Spinal cord (tissue), 10 donors: ENCODE results near the gene CHRNE. TPM values are rescaled to one million over a fixed set of nuclear protein-coding genes. Genes with fewer than 3 reads are reported as not detected.
"Not testable (repeated sequence)": the region's sequence is repeated elsewhere in the genome, so short reads cannot be mapped to it uniquely, and the experiment has no call there.

Experiments
- DNase-seq, 6 donors: peaks; one replicate each; pipeline versions ENCODE4 v3.0.0 to v3.0.0-alpha.2; 2013 to 2015; ENCODE audit warnings: low spot score in 6 of 6, low read depth in 4 of 6
- H3K27ac ChIP-seq: one replicate; pipeline ENCODE4 v1.5.1; 2013; ENCODE audit warnings: low read depth, low read length, control low read depth
- H3K27me3 ChIP-seq: one replicate; pipeline ENCODE4 v1.6.1; 2013; ENCODE audit warnings: low read length; ENCODE audit not compliant: control insufficient read depth, insufficient read depth
- H3K36me3 ChIP-seq: one replicate; pipeline ENCODE4 v1.6.1; 2013; ENCODE audit warnings: low read length; ENCODE audit not compliant: control insufficient read depth, insufficient read depth
- H3K4me1 ChIP-seq: one replicate; pipeline ENCODE4 v1.6.1; 2013; ENCODE audit warnings: low read length; ENCODE audit not compliant: control insufficient read depth, insufficient read depth
- H3K4me3 ChIP-seq: one replicate; pipeline ENCODE4 v1.5.1; 2013; ENCODE audit warnings: low read depth, low read length, control low read depth
- H3K9me3 ChIP-seq: one replicate; pipeline ENCODE4 v1.6.1; 2013; ENCODE audit warnings: low read length; ENCODE audit not compliant: control insufficient read depth, insufficient read depth
- WGBS: methylation state at CpG from one replicate; pipeline ENCODE4 v1.1.5; 2013; ENCODE audit warnings: missing lambda C conversion rate; ENCODE audit not compliant: insufficient coverage; 5-methylcytosine and 5-hydroxymethylcytosine counted together
- polyA plus RNA-seq, 2 donors: library from polyadenylated mRNA; unstranded; fragments of 120-200 nt; gene quantifications; one replicate each; pipeline ENCODE4 v1.2.1, GENCODE V29; 2013; ENCODE audit not compliant: insufficient read length in 2 of 2
- total RNA-seq, 2 donors: library from RNA; depleted of rRNA in 1 of 2; stranded (reverse); fragments of 120-200 nt in 1 of 2; fragments of >200 nt in 1 of 2; gene quantifications; one replicate each; pipeline versions ENCODE4 v1.2.3 to v1.2.4, GENCODE V29; 2013 to 2014
- donor health status: healthy.

The CHRNE gene
- total and polyA plus RNA-seq, 4 donors = 0.69 to 1.9 (median 1.1) TPM

DNA sequence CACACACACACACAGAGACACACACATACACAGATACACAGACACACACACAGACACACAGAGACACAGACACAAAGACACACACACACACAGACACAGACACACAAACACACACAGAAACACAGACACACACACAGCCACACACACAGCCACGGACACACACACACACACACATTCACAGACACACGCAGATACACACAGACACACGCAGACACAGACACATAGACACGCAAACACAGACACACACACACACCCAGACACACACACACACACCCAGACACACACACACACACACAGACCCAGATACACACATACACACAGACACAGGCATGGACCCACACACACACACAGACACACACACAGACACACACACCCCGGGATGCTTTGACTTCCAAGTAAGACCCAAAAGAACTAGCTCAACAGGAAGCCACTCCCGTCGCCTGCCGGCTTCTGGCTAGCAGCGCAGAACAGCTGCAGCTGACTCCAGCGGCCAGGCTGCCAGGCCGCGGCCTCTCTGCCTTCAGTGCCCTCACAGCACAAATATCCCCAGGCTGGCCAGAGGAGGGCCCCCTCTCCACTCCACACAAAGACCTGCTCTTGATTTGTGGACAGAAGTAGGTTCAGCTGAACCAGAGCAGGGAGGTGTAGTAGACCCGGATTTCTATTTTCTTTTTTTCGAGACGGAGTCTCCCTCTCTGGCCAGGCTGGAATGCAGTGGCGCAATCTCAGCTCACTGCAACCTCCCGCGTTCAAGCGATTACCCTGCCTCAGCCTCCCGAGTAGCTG, 6.0 kb upstream of the CHRNE start:
- Histone ChIP-seq H3K4me3 (no peak overlapping the region), H3K27ac (peak overlapping the region; percentile 16), H3K36me3 (no peaks in the 10 kb centered on the region), H3K4me1 (peaks cover 16% of the 10 kb centered on the region), H3K9me3 (no peaks in the 10 kb centered on the region), H3K27me3 (peaks cover 2% of the 10 kb centered on the region)
- peak in 4 of 6 donors; percentile 40 to 86 (median 69) for DNase-seq
- WGBS = 29% methylated on average over 12 of the region's 20 CpGs

DNA sequence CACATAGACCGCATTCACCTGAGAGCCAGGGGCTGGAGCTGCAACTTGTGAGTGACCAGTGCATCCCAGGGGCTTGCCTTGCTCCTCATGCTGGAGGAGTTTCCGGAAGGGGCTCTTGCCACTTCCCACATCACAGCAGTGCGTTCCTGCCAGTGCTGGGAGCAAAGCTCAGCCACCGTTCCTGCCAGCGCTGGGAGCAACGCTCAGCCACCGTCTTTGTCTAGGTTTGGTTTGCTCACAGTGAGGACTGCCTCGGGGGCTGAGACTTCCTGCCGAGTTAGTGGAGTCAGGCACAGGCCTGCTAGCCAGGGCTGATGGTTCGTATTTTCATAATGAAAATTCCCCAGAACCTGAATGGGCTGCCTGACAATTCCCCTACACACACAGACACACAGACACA, 5.4 kb upstream of the CHRNE start:
- Histone ChIP-seq H3K9me3 (no peaks in the 10 kb centered on the region), H3K4me3 (no peak overlapping the region), H3K27me3 (peaks cover 2% of the 10 kb centered on the region), H3K36me3 (no peaks in the 10 kb centered on the region), H3K27ac (no peak overlapping the region), H3K4me1 (peaks cover 18% of the 10 kb centered on the region)
- WGBS = 31% methylated on average over 9 of the region's 10 CpGs
- peak in 2 of 6 donors; percentile 27 to 36 for DNase-seq

GRCh38 chr17:4906642-4907041, 3.7 kb upstream of the CHRNE start:
- not testable (repeated sequence) for H3K27me3 ChIP-seq, H3K36me3 ChIP-seq, DNase-seq, H3K27ac ChIP-seq, H3K4me3 ChIP-seq, H3K9me3 ChIP-seq
- peaks cover 34% of the 10 kb centered on the region for H3K4me1 ChIP-seq

GRCh38 chr17:4902540-4902939, 358 bp downstream of the CHRNE start:
- Histone ChIP-seq H3K9me3 (no peaks in the 10 kb centered on the region), H3K4me1 (peaks cover 52% of the 10 kb centered on the region), H3K36me3 (peaks cover 34% of the 10 kb centered on the region), H3K27ac (no peak overlapping the region), H3K27me3 (peaks cover 41% of the 10 kb centered on the region), H3K4me3 (no peak overlapping the region)
- WGBS = 76% methylated on average over 4 of the region's 8 CpGs
- no peak for DNase-seq

- H3K4me1 ChIP-seq = peaks cover 52% of the 10 kb centered on the region
- H3K27me3 ChIP-seq = peaks cover 41% of the 10 kb centered on the region
- 48% methylated on average over 39 of the region's 48 CpGs for WGBS
- no peak overlapping the region for H3K4me3 ChIP-seq
- DNase-seq = peak in 2 of 6 donors; percentile 39 to 41
- peaks cover 42% of the 10 kb centered on the region for H3K36me3 ChIP-seq
- H3K27ac ChIP-seq = no peak overlapping the region
- H3K9me3 ChIP-seq = no peaks in the 10 kb centered on the region
These were observed 1.1 kb downstream of the CHRNE start for GRCh38 chr17:4901648-4902344.

GRCh38 chr17:4901108-4901647, 1.7 kb downstream of the CHRNE start:
- WGBS = 41% methylated on average over 37 of the region's 37 CpGs
- Histone ChIP-seq H3K27ac (no peak overlapping the region), H3K9me3 (no peaks in the 10 kb centered on the region), H3K4me1 (peaks cover 52% of the 10 kb centered on the region), H3K36me3 (peaks cover 48% of the 10 kb centered on the region), H3K4me3 (peak overlapping the region; percentile 5), H3K27me3 (peaks cover 41% of the 10 kb centered on the region)
- no peak for DNase-seq

DNA sequence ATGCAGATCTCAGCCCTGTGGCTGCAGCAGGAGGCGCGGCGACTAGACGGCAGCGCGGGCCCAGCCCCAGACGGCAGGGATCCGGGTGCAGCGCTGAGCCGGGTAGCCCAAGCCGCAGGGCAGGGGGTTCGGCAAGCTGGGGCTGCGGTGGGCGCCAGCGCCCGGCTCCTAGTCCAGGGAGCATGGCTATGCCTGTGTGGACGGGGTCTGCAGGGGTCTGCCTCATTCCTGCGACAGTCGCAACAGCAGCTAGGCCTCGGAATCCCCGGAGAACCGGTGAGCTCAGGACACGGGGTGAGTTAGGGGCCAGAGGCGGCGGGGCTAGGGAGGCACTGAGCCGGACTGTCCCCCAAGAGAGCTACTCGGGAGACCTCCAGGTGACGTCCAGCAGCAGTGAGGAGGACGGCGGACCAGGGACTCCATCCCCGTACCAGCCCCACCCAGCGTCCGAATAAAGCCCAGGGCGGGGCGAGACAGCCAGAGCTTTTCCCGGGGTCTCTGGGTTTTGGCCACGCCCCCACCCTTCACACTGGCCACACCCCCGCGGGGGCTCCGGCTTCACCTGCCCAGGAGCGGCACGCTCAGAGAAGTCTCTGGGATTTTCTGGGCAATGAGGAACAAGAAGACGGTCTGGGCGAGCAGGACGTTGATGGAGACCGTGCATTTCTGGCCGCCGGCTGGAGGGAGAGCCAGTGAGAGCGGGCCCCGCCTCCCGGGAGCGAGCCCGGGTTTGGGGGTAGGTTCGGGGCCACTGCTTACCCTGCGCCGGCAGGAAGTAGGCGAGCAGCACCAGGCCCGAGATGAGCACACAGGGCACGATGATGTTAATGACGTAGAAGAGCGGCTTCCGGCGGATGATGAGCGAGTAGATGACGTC, 2.4 kb downstream of the CHRNE start:
- peak in 2 of 6 donors; percentile 38 to 79 for DNase-seq
- WGBS = 15% methylated on average over 63 of the region's 65 CpGs
- H3K4me3 ChIP-seq = peak overlapping the region; percentile 40
- peaks cover 55% of the 10 kb centered on the region for H3K36me3 ChIP-seq
- H3K9me3 ChIP-seq = no peaks in the 10 kb centered on the region
- H3K27ac ChIP-seq = no peak overlapping the region
- H3K27me3 ChIP-seq = peaks cover 41% of the 10 kb centered on the region
- peaks cover 52% of the 10 kb centered on the region for H3K4me1 ChIP-seq

- no peaks in the 10 kb centered on the region for H3K9me3 ChIP-seq
- peaks cover 52% of the 10 kb centered on the region for H3K4me1 ChIP-seq
- H3K36me3 ChIP-seq = peaks cover 64% of the 10 kb centered on the region
- peak within 1 kb of the TSS; percentile 40 for H3K4me3 ChIP-seq
- 13% methylated on average over 52 of the region's 60 CpGs for WGBS
- no peak within 1 kb of the TSS for H3K27ac ChIP-seq
- DNase-seq = peak in 3 of 6 donors; percentile 45 to 90 (median 87)
- peaks cover 41% of the 10 kb centered on the region for H3K27me3 ChIP-seq
These were observed 3.3 kb downstream of the CHRNE start, which contains the start of gene C17orf107 for GRCh38 chr17:4899341-4900230. TSS of gene C17orf107 (plus strand) at chr17:4899536. CDS start at chr17:4899763, 227 bp downstream.
